Measurements from ENCODE around the gene TAF11L2.
"Not testable (repeated sequence)": the region's sequence is repeated elsewhere in the genome, so short reads cannot be mapped to it uniquely, and the experiment has no call there.

- TF ChIP-seq, protein P1, sequence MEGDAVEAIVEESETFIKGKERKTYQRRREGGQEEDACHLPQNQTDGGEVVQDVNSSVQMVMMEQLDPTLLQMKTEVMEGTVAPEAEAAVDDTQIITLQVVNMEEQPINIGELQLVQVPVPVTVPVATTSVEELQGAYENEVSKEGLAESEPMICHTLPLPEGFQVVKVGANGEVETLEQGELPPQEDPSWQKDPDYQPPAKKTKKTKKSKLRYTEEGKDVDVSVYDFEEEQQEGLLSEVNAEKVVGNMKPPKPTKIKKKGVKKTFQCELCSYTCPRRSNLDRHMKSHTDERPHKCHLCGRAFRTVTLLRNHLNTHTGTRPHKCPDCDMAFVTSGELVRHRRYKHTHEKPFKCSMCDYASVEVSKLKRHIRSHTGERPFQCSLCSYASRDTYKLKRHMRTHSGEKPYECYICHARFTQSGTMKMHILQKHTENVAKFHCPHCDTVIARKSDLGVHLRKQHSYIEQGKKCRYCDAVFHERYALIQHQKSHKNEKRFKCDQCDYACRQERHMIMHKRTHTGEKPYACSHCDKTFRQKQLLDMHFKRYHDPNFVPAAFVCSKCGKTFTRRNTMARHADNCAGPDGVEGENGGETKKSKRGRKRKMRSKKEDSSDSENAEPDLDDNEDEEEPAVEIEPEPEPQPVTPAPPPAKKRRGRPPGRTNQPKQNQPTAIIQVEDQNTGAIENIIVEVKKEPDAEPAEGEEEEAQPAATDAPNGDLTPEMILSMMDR (IDR thresholded peaks at IDR 0.05; ENCODE audit: low read length), result not testable (repeated sequence)
- not testable (repeated sequence) for TF ChIP-seq EZH2 (IDR thresholded peaks at IDR 0.05; ENCODE audit: borderline replicate concordance, low read length)
Measured at GRCh38 chr5:17491257-17491656, 6.8 kb upstream of the TAF11L2 start.
